T-helper 9 cell (primary cell): ENCODE data around the gene CST2.
"Not testable (repeated sequence)": the region's sequence is repeated elsewhere in the genome, so short reads cannot be mapped to it uniquely, and the experiment has no call there.

Source experiments
- DNase-seq: peaks from one replicate; pipeline ENCODE4 v3.0.0-alpha.2; 2020

Gene CST2

GRCh38 chr20:23800865-23801264, 25.7 kb downstream of the CST2 start:
- no peak for DNase-seq

GRCh38 chr20:23799216-23799847, 27.2 kb downstream of the CST2 start:
- not testable (repeated sequence) for DNase-seq

GRCh38 chr20:23795526-23795925, 31.0 kb downstream of the CST2 start:
- no peak for DNase-seq

- DNase-seq = no peak
Observed at GRCh38 chr20:23794841-23795240, 31.7 kb downstream of the CST2 start.

- DNase-seq = no peak
Observed at GRCh38 chr20:23794065-23794464, 32.5 kb downstream of the CST2 start.

DNA sequence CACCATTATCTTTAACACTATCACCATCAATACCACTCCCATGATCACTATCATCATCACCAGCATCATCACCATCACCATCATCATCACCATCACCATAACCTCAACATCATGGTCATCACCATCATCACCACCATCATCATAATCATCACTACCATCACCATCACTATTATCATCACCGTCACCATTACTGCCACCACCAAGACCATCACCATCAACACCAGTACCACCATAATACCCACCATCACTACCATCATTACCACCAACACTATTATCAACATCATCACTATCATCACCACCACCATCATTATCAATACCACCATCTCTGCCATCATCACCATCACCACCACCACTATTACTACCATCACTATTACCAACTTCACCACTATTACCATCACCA, 43.1 kb downstream of the CST2 start:
- DNase-seq = no peak

- DNase-seq = no peak
Observed at GRCh38 chr20:23782366-23782983, 44.1 kb downstream of the CST2 start.

DNA sequence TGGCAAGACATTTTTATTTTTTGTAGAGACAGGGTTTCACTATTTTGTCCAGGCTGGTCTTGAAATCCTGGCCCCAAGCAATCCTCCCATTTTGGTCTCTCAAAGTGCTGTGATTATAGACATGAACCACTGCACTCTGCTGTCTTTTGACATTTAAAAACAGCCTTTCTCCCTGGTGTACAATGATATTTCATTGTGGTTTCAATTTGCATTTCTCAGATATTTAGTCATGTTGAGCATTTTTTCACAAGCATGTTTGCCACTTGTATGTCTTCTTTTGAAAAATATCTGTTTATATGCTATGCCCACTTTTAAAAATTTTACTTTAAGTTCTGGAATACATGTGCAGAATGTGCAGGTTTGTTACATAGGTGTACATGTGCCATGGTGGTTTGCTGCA, 47.9 kb downstream of the CST2 start:
- DNase-seq = not testable (repeated sequence)

GRCh38 chr20:23777380-23777779, 49.1 kb downstream of the CST2 start:
- not testable (repeated sequence) for DNase-seq

DNA sequence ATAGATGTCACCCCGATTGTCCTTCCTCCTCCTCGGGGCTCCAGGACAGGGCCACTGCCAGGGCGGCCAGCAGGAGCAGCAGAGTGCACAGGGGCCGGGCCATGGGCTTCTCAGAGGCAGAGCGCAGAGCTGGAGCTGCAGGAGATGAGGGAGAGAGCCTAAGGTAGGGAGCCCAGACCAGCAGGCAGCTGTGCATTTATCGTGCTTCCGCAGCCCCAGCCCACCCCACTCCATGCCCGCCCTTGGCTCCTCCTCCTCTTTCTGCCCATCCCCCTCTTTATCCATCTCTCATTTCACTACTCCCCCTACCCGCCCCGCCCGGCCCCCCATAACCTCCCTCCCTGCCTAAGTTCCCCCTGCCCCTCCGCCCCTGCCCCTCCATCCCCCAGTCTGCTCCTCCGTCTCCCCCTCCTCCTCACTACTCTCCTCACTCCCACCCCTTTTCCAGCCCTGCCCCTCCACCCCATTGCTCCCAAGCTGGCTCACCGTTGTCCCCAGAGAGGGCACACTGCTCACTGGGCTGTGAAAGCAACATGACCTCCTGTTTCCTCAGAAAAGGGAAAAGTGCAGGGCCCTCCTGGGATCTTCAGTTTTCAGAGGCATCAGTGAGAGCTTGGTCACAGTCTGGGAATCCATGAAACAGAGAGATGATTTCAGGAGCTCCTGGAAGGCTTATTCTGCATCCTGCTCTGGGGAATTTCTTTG, 50.3 kb downstream of the CST2 start:
- DNase-seq = no peak

DNA sequence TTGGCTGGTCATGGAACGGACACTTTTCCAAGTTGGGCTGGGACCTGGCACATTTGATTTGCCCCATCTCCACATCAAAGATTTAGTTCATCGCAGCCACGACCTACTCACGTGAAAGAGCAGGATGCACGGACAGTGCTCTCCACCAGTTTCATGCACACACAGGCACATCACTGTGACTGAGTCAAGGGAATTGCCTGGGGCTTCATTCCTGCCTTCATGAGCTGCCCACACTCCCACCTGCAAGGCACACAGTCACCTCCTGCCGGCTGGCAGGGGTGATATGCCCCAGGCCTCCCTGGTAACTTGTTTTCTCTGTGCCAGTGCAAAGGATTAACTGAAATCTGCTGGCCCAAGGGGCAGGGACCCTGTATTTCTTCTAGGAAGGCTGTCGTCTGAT, 52.4 kb downstream of the CST2 start:
- DNase-seq = no peak
